GM06990 (cell line): ENCODE results near the gene AHCYL2.

Experiments used
- DNase-seq: peaks from one replicate; pipeline ENCODE4 v3.0.0-alpha.2; 2011; ENCODE audit not compliant: insufficient read length; ENCODE audit errors: extremely low read depth
- H3K27me3 ChIP-seq: replicated peaks from 2 replicates; pipeline ENCODE4 v1.6.0; 2011; ENCODE audit warnings: low read length; ENCODE audit not compliant: control insufficient read depth, insufficient read depth
- H3K36me3 ChIP-seq: 2 replicates; pipeline ENCODE4 v1.5.1; 2011; ENCODE audit warnings: low read length; ENCODE audit not compliant: control insufficient read depth, insufficient read depth
- H3K4me3 ChIP-seq: replicated peaks from 2 replicates; pipeline ENCODE4 v1.5.1; 2011; ENCODE audit warnings: low read depth, mild to moderate bottlenecking, control low read depth, low read length
- TF ChIP-seq, protein P1 (sequence below): IDR thresholded peaks from 2 replicates; pipeline ENCODE4 v1.5.1; 2011; ENCODE audit warnings: low read length, control low read depth, mild to moderate bottlenecking, inconsistent platforms; ENCODE audit not compliant: insufficient read depth, poor library complexity, severe bottlenecking

Gene AHCYL2

DNA sequence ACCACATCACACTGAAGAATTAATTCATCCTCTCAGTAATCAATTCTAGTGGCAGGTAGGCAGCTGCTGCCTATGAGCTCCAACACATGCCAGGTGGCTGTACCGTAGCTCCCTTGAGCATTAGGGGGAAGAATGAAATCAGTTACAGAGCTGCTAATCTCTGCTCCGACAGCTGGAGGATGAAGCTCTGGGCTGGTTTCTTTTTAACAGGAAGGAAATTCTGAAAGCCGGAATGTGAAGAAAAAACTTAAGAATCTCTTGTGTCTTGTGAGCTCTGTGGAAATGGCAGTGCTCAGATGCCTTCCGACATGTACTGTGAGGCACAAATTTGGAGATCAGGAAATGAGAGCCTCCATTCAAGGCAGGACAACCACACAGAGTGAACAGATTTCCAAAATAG, 2.8 kb upstream of the AHCYL2 start:
- no peaks in the 10 kb centered on the region for H3K36me3 ChIP-seq
- no peaks in the 10 kb centered on the region for H3K27me3 ChIP-seq
- no peak for DNase-seq
- H3K4me3 ChIP-seq = no peak overlapping the region
- TF ChIP-seq, protein P1, sequence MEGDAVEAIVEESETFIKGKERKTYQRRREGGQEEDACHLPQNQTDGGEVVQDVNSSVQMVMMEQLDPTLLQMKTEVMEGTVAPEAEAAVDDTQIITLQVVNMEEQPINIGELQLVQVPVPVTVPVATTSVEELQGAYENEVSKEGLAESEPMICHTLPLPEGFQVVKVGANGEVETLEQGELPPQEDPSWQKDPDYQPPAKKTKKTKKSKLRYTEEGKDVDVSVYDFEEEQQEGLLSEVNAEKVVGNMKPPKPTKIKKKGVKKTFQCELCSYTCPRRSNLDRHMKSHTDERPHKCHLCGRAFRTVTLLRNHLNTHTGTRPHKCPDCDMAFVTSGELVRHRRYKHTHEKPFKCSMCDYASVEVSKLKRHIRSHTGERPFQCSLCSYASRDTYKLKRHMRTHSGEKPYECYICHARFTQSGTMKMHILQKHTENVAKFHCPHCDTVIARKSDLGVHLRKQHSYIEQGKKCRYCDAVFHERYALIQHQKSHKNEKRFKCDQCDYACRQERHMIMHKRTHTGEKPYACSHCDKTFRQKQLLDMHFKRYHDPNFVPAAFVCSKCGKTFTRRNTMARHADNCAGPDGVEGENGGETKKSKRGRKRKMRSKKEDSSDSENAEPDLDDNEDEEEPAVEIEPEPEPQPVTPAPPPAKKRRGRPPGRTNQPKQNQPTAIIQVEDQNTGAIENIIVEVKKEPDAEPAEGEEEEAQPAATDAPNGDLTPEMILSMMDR = no peak

DNA sequence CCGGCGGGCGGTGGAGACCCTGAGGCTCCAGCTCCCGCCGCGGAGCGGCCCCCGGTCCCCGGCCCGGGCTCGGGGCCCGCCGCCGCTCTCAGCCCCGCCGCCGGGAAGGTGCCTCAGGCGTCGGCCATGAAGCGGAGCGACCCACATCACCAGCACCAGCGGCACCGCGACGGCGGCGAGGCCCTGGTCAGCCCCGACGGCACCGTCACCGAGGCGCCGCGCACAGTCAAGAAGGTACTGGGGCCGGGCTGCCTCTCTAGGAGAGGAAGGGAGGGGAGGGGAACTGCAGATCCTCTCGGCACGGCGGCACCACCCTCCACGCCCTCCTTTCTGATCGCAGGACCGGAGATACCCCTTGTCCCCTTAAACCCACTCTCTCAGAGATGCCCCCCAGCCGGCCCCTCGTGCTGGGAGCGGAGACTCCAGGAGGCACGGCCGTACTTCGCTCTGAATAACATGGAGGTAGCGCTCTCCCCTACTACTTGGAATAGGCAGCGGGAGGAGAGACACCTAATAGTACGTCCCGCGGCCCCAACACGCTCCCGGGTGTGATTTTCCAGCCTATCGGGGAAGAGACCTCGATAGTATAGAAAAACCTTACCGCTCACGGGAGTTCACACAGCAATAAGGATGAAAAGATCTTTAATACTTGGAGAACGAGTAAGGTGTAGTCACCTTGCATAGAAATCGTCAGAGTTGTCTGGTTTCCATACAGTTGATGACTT, 538 bp downstream of the AHCYL2 start:
- TF ChIP-seq, protein P1 = no peak
- peak overlapping the region; percentile 72 for H3K4me3 ChIP-seq
- DNase-seq = no peak

DNA sequence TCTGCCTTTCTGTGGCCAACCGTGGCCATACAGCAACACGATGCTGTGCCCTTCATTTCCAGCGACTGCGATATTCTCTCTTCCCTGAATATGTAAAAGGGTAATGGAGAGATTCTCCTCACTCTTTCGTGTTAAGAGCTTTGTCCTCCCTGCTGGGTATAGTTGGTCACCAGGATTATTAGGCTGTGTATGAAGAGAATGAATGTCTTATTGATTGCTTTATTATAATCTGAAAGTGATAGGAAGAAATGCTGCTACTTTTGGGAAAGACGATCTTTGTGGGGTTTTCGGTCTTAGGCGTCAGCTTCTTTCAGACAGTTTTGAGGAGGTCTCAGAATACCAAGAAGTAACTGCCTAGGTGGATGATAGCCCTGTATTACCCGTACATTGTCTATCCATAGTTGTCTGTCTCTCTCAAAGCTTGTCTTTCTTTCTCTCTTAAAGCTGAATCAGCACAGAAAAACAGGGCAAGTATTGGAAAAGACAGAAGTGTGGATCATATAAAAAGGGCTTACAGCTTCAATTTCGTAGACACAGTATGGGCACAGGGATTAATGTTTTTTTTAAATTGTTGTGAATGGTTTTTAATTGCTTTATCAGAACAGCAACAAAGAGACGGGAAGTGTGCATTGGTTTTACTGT, 1.2 kb downstream of the AHCYL2 start:
- no peak for DNase-seq
- peak overlapping the region; percentile 72 for H3K4me3 ChIP-seq
- H3K27me3 ChIP-seq = no peaks in the 10 kb centered on the region
- H3K36me3 ChIP-seq = no peaks in the 10 kb centered on the region
- TF ChIP-seq, protein P1 = no peak

More for the DNA sequence above, 538 bp downstream of the AHCYL2 start:
- H3K36me3 ChIP-seq = no peaks in the 10 kb centered on the region
- no peaks in the 10 kb centered on the region for H3K27me3 ChIP-seq

DNA sequence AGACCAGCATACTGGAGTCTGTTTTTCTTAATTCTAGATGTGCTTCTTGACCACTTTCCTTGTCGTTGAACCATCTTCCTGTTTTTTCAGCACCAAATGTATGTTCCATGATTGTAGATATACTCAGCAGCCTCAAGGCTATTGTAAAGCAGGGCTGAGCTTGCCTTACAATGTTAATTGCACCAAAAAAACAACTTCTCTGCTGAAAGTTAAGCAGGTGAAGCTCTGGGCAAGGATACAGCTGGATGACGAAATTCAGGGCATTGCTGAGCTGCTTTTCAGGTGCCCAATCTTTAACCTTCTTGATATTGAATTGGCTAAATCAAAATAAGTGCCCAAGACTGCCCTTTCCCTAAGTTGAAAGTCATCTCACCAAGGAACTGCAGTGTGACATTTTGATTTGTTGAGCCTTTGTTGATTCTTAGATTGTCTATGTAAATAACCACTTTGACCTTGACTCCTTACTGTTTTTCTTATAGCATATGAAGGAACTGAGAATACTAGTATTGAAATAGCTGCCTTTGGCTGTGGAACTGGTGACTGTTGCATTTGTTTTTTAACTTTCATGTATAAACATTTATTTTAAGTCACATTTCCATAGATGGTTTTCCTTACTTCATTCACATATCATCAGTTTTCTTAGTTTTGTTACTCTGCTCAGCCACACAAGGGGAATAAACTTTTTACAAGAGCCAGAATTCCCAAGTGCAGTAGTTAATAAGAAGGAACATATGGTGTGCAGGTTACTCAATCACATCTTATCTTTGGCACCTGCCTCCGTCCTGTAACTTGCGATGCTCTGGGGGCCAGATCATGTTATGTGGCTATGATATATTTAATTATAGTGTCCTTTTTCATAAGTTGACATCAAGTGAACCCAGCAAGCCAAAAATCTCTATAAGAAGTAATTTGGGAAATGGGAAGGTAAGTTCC, 3.1 kb downstream of the AHCYL2 start:
- DNase-seq = no peak
- Histone ChIP-seq H3K4me3 (no peak overlapping the region), H3K36me3 (no peaks in the 10 kb centered on the region), H3K27me3 (no peaks in the 10 kb centered on the region)
- TF ChIP-seq, protein P1 = no peak

DNA sequence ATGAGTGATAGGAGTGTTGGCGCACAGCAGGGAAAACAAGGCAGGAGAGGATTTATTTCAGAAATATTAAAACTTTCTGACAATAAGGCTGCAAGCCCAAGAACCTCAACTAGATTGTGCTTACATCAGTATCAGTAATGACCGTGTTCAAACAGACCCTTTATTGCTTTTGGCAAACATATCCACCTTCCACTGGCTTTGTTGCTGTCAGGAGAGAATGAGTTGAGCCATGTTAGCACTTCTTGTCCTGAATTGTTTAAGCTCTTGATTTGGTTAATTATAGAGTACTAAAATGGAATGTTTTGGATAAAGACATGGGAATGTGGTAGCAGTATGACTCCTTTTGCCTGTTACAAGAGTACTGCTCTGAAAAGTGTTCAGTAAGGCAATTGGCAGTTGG, 3.8 kb downstream of the AHCYL2 start:
- DNase-seq = no peak
- H3K27me3 ChIP-seq = no peaks in the 10 kb centered on the region
- TF ChIP-seq, protein P1 = no peak
- H3K4me3 ChIP-seq = no peak overlapping the region
- H3K36me3 ChIP-seq = no peaks in the 10 kb centered on the region
